GM12891 (cell line): Measurements from ENCODE around the gene FARP1.

ENCODE experiments used
- PAX5 ChIP-seq: IDR thresholded peaks from 2 replicates; pipeline ENCODE4 v1.6.1; 2011; ENCODE audit warnings: low read length, moderate library complexity, mild to moderate bottlenecking; ENCODE audit not compliant: insufficient read depth, severe bottlenecking
- POLR2A ChIP-seq: IDR thresholded peaks from 2 replicates; pipeline ENCODE4 v1.6.1; 2011; ENCODE audit warnings: low read depth, low read length, control low read depth
- POLR2AphosphoS5 ChIP-seq: IDR thresholded peaks from 2 replicates; pipeline ENCODE4 v1.6.1; 2011; ENCODE audit warnings: low read depth, low read length, control low read depth
- POU2F2 ChIP-seq: IDR thresholded peaks from 2 replicates; pipeline ENCODE4 v1.6.1; 2011; ENCODE audit warnings: low read depth, mild to moderate bottlenecking, control low read depth, low read length, moderate library complexity

DNA sequence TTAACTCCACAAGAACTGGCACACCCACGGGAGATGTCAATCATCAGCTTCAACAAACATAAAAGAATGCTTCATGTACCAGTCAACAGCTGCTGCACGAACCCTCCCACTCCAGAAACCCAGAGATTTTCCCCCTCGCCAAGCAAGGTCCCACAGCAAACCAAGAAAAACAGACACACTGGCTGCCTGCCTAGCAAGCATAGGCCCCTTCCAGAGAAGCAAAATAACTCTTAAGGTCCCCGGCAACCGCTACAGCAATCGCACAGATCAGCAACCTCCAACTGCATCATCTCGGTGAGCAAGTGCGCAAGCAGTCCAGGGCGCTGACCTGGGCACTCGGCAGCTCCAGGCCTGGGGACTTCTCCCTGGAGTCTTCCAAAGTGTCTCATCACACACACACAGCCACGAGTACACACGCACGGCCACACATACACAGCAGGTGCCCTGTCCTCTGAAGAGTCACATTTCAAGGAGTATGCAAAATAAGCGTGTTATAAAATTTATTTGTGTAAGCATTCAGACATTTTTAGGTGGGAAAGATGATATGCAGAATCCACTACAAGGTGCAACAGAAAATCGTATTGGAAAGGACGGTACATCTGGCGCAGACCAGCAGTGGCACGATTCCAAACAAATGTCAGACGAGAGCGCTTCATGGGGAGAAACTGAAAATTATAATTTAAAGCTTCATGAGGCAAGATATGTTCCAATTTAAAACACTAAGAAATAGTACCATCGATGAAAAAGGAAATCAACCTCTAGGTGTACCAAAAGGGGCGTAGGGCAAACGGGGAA, 309.0 kb downstream of the FARP1 start:
- no peak for TF ChIP-seq POU2F2
- TF ChIP-seq POLR2A: no peak
- TF ChIP-seq POLR2AphosphoS5: no peak
- no peak for TF ChIP-seq PAX5
